RWPE1 (cell line): ENCODE data around the gene TANGO2.

ENCODE experiments used
- CTCF ChIA-PET: fragments of 350-600 bp; sonication (Branson Sonifier 250); formaldehyde crosslinking; extraction: SDS; loops from one replicate; lab custom pipeline; 2021; lab: Yijun Ruan, JAX
- POLR2A ChIA-PET: fragments of 400-600 bp; formaldehyde crosslinking; extraction: SDS; loops from one replicate; lab custom pipeline; 2020; ENCODE audit warnings: antibody characterized with exemption; ENCODE audit not compliant: low non-redundant PET; lab: Yijun Ruan, JAX
- DNase-seq: peaks from one replicate; pipeline ENCODE4 v3.0.0; 2012; ENCODE audit warnings: low spot score
- H3K27ac ChIP-seq: fragments of 450-650 bp; 2 replicates; pipeline ENCODE4 v1.5.1; 2017
- TF ChIP-seq, protein P1 (sequence below): fragments of 450-650 bp; conservative IDR thresholded peaks from 2 replicates; pipeline ENCODE4 v1.5.1; 2017; ENCODE audit warnings: low read depth, mild to moderate bottlenecking

Gene TANGO2

DNA sequence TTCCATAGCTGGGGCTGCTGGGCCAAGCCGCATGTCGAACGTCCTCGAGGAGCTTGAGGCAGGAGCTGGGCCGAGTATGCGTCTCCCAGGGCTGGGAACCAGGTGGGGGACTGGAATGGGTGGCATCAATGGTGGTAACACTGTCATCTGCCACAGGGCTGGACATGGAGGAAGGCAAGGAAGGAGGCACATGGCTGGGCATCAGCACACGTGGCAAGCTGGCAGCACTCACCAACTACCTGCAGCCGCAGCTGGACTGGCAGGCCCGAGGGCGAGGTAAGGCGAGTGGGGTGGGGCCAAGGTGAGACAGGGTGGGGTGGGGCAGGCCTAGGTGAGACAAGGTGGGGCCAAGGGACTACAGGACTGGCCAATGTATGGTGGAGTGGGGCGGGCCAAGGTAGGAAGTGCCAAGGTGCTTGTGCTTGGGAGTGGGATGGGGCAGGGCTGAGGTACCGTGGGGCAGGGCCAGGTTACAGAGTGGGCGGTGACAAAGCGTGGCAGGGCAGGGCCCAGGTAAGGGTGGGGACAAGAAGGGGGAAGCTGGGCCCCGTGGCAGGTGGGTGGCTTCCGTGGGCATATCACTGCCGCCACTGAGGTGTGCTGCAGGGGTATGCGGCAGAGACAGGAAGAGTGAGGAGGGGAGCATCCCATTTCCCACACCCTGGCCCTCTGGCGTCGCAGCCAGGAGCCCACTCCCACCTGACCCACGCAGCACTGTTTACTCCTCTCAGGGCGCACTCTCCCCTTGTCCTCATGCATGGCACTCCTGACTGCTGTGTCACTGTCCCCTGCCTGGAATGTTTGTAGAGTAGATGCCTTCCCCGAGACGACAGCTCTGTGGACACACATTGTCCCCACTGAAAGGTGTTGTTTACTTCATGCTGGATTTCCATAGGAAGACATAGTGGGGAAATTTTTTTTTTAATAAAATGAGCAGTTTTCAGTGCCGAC lies 31.7 kb downstream of the TANGO2 start:
- ChIA-PET CTCF (no interaction called here), POLR2A (no interaction called here)
- TF ChIP-seq, protein P1, sequence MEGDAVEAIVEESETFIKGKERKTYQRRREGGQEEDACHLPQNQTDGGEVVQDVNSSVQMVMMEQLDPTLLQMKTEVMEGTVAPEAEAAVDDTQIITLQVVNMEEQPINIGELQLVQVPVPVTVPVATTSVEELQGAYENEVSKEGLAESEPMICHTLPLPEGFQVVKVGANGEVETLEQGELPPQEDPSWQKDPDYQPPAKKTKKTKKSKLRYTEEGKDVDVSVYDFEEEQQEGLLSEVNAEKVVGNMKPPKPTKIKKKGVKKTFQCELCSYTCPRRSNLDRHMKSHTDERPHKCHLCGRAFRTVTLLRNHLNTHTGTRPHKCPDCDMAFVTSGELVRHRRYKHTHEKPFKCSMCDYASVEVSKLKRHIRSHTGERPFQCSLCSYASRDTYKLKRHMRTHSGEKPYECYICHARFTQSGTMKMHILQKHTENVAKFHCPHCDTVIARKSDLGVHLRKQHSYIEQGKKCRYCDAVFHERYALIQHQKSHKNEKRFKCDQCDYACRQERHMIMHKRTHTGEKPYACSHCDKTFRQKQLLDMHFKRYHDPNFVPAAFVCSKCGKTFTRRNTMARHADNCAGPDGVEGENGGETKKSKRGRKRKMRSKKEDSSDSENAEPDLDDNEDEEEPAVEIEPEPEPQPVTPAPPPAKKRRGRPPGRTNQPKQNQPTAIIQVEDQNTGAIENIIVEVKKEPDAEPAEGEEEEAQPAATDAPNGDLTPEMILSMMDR = no peak
- peak; percentile 19 for DNase-seq
- H3K27ac ChIP-seq = no peak overlapping the region; the same call in 1 of the 2 replicates

DNA sequence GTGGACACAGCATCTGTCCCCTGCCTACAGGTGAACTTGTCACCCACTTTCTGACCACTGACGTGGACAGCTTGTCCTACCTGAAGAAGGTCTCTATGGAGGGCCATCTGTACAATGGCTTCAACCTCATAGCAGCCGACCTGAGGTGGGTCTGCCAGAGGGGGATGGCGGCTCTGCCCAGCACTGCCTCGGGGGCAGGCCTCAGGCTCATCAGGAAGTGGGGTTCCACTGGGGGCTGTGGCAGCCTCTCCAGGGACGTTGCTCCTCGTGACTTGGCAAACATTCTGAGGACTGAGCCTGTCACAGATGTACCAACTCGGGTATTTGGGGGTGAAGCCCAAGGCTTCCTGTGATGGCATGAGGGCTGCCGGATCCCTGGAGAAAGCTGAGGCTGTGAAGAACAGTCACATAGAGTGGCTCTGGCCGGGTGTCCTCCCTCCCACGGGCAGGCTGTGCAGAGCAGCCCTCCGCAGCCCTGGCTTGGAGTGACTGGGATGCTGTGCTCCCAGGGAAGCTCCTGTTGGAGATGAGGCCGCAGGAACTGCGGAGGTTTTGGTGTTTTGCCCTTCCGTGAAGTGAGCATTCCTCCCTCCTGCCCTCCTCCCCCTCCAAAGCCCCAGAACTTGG lies 32.6 kb downstream of the TANGO2 start:
- DNase-seq = no peak
- ChIA-PET POLR2A (no interaction called here), CTCF (no interaction called here)
- H3K27ac ChIP-seq = no peak overlapping the region; the same call in 1 of the 2 replicates
- TF ChIP-seq, protein P1 = no peak

DNA sequence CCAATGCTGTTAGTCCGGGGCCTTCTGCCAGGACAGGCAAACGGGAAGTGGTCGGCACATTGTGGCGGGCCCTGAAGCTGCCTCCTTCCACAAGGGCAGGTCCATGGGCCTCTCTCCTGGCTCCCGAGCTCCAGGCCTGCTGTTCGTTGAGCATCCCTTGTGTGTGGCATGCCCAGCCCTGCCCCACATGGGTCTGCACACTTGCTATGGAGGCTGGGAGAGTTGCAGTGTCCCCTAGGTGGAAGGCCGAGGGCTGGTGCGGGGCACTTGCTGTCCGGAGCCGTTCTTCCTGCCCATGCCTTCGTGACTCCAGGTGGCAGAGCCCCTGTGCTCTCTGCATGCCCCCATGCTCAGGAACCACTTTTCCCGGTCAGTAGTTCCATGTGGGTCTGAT lies 33.1 kb downstream of the TANGO2 start:
- ChIA-PET POLR2A (no interaction called here), CTCF (no interaction called here)
- no peak for DNase-seq
- H3K27ac ChIP-seq = no peak overlapping the region
- TF ChIP-seq, protein P1 = no peak

DNA sequence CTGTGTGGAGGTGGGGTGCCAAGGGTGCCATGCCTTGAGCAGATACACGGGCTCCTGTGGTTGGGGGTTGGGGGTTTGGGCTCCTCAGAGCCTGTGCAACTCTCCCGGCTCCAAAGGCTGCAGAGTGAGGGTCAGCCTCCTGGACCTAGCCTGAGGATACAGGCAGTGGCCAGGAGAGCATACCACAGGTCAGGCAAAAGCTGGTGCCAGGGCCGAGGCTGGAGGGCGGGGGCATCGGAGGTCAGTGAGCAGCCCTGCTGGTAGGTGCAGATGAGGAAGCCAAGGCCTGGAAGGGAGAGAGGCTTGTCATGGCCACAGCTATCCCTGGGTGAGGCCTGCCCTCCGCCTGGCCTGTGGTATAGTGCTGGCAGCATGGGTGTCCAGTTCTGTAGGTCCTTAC lies 33.6 kb downstream of the TANGO2 start:
- H3K27ac ChIP-seq = 0 out of 2 replicates have a peak overlapping the region, but pooled peaks have one; percentile 6
- TF ChIP-seq, protein P1 = no peak
- DNase-seq = no peak
- ChIA-PET CTCF (no interaction called here), POLR2A (no interaction called here)

DNA sequence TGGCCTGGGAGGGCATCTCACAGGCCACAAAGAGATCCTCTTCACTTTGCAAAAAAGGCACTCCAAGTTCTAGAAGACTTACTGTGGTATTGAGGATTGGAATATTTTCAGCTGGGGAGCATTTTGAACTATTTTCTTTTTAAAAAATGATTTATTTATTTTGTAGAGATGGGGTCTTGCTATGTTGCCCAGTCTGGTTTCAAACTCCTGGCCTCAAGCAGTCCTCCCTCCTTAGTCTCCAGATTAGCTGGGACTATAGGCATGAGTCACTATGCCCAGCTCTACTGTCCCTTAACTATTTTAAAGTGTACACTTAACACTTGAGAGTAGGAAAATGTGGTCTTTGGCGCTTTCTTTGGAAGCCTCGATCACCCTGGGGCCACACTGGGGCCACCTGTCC lies 34.2 kb downstream of the TANGO2 start:
- CTCF ChIA-PET = no interaction called here
- DNase-seq = no peak
- H3K27ac ChIP-seq = no peak overlapping the region
- POLR2A ChIA-PET = no interaction called here
- TF ChIP-seq, protein P1 = no peak

DNA sequence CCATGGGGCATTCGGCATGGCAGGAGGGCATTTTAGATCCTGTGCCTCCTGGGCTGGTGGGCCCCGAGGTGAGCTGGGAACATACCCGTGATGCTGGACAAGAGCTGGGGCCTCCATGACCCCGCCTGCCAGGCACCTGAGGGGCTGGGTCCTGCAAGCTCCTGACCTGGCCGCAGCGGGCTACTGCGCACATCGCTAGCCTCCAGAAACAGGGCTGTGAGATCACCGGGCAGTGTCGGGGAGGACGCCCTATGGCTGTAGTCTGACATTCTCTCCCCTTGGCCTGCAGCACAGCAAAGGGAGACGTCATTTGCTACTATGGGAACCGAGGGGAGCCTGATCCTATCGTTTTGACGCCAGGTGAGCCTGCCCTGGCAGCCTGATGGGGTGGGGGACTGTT lies 34.7 kb downstream of the TANGO2 start:
- POLR2A ChIA-PET = no interaction called here
- CTCF ChIA-PET = no interaction called here
- H3K27ac ChIP-seq = no peak overlapping the region

More for the DNA sequence above, 34.7 kb downstream of the TANGO2 start:
- no peak for DNase-seq
- TF ChIP-seq, protein P1 = no peak
